ENCODE data around the gene BST1. TPM values are rescaled to one million over a fixed set of nuclear protein-coding genes. Genes with fewer than 3 reads are reported as not detected.

BST1 gene
- total RNA-seq, 1 experiment from 2014 or later: 1.1 TPM

- intact Hi-C loops (cut with micrococcal nuclease): no loop called here
- DNase-seq (ENCODE audit: unreplicated experiment): no peak
- BruUV-seq (replicated peaks): no TSS peak
- no peak overlapping the region for H3K4me3 Mint-ChIP-seq (ENCODE audit: unreplicated experiment)
- POLR2A ChIA-PET: interaction anchor here (1.5 to 11.9 kb wide), 4 partner anchors 9 to 196 kb away, joined by 5 to 410 read pairs (median 94); partner anchors contain the start of gene FBXL5
- H3K27me3 Mint-ChIP-seq (ENCODE audit: insufficient read depth, unreplicated experiment): no peaks in the 10 kb centered on the region
- TF ChIP-seq, protein P1, sequence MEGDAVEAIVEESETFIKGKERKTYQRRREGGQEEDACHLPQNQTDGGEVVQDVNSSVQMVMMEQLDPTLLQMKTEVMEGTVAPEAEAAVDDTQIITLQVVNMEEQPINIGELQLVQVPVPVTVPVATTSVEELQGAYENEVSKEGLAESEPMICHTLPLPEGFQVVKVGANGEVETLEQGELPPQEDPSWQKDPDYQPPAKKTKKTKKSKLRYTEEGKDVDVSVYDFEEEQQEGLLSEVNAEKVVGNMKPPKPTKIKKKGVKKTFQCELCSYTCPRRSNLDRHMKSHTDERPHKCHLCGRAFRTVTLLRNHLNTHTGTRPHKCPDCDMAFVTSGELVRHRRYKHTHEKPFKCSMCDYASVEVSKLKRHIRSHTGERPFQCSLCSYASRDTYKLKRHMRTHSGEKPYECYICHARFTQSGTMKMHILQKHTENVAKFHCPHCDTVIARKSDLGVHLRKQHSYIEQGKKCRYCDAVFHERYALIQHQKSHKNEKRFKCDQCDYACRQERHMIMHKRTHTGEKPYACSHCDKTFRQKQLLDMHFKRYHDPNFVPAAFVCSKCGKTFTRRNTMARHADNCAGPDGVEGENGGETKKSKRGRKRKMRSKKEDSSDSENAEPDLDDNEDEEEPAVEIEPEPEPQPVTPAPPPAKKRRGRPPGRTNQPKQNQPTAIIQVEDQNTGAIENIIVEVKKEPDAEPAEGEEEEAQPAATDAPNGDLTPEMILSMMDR (IDR thresholded peaks at IDR 0.05; ENCODE audit: unreplicated experiment): no peak
- H3K27ac Mint-ChIP-seq (ENCODE audit: low read depth, unreplicated experiment): no peak overlapping the region
- CTCF ChIA-PET: interaction anchor here (0.6 to 1.5 kb wide), 4 partner anchors 12 to 341 kb away, joined by 3 read pairs; no protein-coding TSS in a partner anchor
- H3K36me3 Mint-ChIP-seq (ENCODE audit: insufficient read depth, unreplicated experiment): peaks cover 6% of the 10 kb centered on the region
- H3K9me3 Mint-ChIP-seq (ENCODE audit: unreplicated experiment): no peaks in the 10 kb centered on the region
- peaks cover 37% of the 10 kb centered on the region for H3K4me1 Mint-ChIP-seq (ENCODE audit: insufficient read depth, unreplicated experiment)
Observed at GRCh38 chr4:15675356-15675755, 27.5 kb upstream of the BST1 start.

GRCh38 chr4:15676039-15676438 lies 26.8 kb upstream of the BST1 start:
- ChIA-PET POLR2A (interaction anchor here (0.6 to 11.9 kb wide), 5 partner anchors 8 to 196 kb away, joined by 5 to 410 read pairs (median 5); partner anchors contain the start of gene FBXL5), CTCF (interaction anchor here (1.2 to 1.5 kb wide), 2 partner anchors 9 to 26 kb away, joined by 3 to 5 read pairs; no protein-coding TSS in a partner anchor)
- no peak for DNase-seq (ENCODE audit: unreplicated experiment)
- no TSS peak for BruUV-seq (replicated peaks)
- TF ChIP-seq, protein P1 (IDR thresholded peaks at IDR 0.05; ENCODE audit: unreplicated experiment): no peak
- intact Hi-C loops (cut with micrococcal nuclease): no loop called here
- no peaks in the 10 kb centered on the region for H3K9me3 Mint-ChIP-seq (ENCODE audit: unreplicated experiment)
- no peaks in the 10 kb centered on the region for H3K27me3 Mint-ChIP-seq (ENCODE audit: insufficient read depth, unreplicated experiment)
- no peak overlapping the region for H3K4me3 Mint-ChIP-seq (ENCODE audit: unreplicated experiment)
- H3K4me1 Mint-ChIP-seq (ENCODE audit: insufficient read depth, unreplicated experiment): peaks cover 37% of the 10 kb centered on the region
- peaks cover 6% of the 10 kb centered on the region for H3K36me3 Mint-ChIP-seq (ENCODE audit: insufficient read depth, unreplicated experiment)
- peak overlapping the region; percentile 71 for H3K27ac Mint-ChIP-seq (ENCODE audit: low read depth, unreplicated experiment)

DNA sequence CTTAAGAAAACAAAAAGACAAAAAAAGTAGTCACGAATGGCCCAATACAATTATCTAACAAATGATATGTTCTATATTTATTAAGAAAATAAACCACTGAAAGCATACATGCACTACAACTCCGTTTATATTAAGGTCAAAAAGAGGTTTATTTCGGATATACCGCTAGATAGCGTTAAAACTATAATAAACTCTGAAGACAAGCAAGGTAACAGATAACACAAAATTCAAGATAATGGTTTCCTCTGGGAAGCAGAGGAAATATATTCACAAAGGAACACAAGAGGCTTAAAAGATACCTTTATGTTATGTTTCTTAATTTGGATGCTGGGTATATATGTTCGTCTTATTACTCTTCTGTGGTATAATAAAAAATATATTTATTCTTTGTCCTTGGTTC lies 26.0 kb upstream of the BST1 start:
- ChIA-PET POLR2A (interaction anchor here (0.6 to 11.9 kb wide), 5 partner anchors 14 to 229 kb away, joined by 3 to 410 read pairs (median 7); partner anchors contain the start of gene FBXL5), CTCF (interaction anchor here (0.7 to 1.5 kb wide), 3 partner anchors 10 to 39 kb away, joined by 3 to 5 read pairs (median 4); no protein-coding TSS in a partner anchor)
- no peaks in the 10 kb centered on the region for H3K27me3 Mint-ChIP-seq (ENCODE audit: insufficient read depth, unreplicated experiment)
- intact Hi-C loops (cut with micrococcal nuclease): no loop called here
- TF ChIP-seq, protein P1 (IDR thresholded peaks at IDR 0.05; ENCODE audit: unreplicated experiment): no peak
- BruUV-seq (replicated peaks): no TSS peak
- peaks cover 31% of the 10 kb centered on the region for H3K4me1 Mint-ChIP-seq (ENCODE audit: insufficient read depth, unreplicated experiment)
- peaks cover 13% of the 10 kb centered on the region for H3K36me3 Mint-ChIP-seq (ENCODE audit: insufficient read depth, unreplicated experiment)
- no peak overlapping the region for H3K4me3 Mint-ChIP-seq (ENCODE audit: unreplicated experiment)
- H3K27ac Mint-ChIP-seq (ENCODE audit: low read depth, unreplicated experiment): peak overlapping the region; percentile 91
- DNase-seq (ENCODE audit: unreplicated experiment): no peak
- H3K9me3 Mint-ChIP-seq (ENCODE audit: unreplicated experiment): no peaks in the 10 kb centered on the region

- ChIA-PET POLR2A (interaction anchor here (0.9 to 11.9 kb wide), 6 partner anchors 10 to 236 kb away, joined by 3 to 410 read pairs (median 4); partner anchors contain the start of gene FBXL5), CTCF (interaction anchor here (0.7 to 1.5 kb wide), 5 partner anchors 9 to 62 kb away, joined by 4 to 6 read pairs (median 4); partner anchors contain the start of gene FBXL5)
- Mint-ChIP-seq H3K27me3 (ENCODE audit: insufficient read depth, unreplicated experiment) (no peaks in the 10 kb centered on the region), H3K36me3 (ENCODE audit: insufficient read depth, unreplicated experiment) (peaks cover 13% of the 10 kb centered on the region), H3K4me1 (ENCODE audit: insufficient read depth, unreplicated experiment) (peaks cover 26% of the 10 kb centered on the region), H3K4me3 (ENCODE audit: unreplicated experiment) (peak overlapping the region; percentile 97), H3K9me3 (ENCODE audit: unreplicated experiment) (no peaks in the 10 kb centered on the region), H3K27ac (ENCODE audit: low read depth, unreplicated experiment) (peak overlapping the region; percentile 91)
- BruUV-seq (replicated peaks): no TSS peak
- intact Hi-C loops (cut with micrococcal nuclease): no loop called here
- TF ChIP-seq, protein P1 (IDR thresholded peaks at IDR 0.05; ENCODE audit: unreplicated experiment): no peak
- peak; percentile 99 for DNase-seq (ENCODE audit: unreplicated experiment)
Observed at GRCh38 chr4:15677507-15677988, 25.3 kb upstream of the BST1 start.
